AG04449 (cell line): ENCODE measurements around the gene GNL3L.
A peak's percentile ranks its signal among the peaks of the same experiment; 100 is the strongest.
"Not testable (repeated sequence)": the region's sequence is repeated elsewhere in the genome, so short reads cannot be mapped to it uniquely, and the experiment has no call there.

Experiments
- CTCF ChIA-PET: fragments of 350-600 bp; formaldehyde crosslinking; extraction: SDS; loops from one replicate; lab custom pipeline; 2021; ENCODE audit warnings: antibody characterized with exemption; lab: Yijun Ruan, JAX
- POLR2A ChIA-PET: fragments of 400-600, 350-600 bp; formaldehyde crosslinking; extraction: SDS; loops from one replicate; lab custom pipeline; 2020; ENCODE audit warnings: antibody characterized with exemption, inconsistent platforms; lab: Yijun Ruan, JAX
- DNase-seq: peaks from one replicate; pipeline ENCODE4 v3.0.0-alpha.2; 2010; ENCODE audit warnings: low read depth, low spot score
- H3K4me3 ChIP-seq: 2 replicates; pipeline ENCODE4 v1.5.1; 2011; ENCODE audit warnings: low read depth, mild to moderate bottlenecking, control low read depth, low read length
- TF ChIP-seq, protein P1 (sequence below): IDR thresholded peaks from one replicate; pipeline ENCODE4 v1.5.1; 2011; ENCODE audit warnings: mild to moderate bottlenecking, moderate library complexity, low read length, control low read depth, inconsistent platforms; ENCODE audit not compliant: insufficient read depth; ENCODE audit errors: missing control alignments

Gene GNL3L, protein sequence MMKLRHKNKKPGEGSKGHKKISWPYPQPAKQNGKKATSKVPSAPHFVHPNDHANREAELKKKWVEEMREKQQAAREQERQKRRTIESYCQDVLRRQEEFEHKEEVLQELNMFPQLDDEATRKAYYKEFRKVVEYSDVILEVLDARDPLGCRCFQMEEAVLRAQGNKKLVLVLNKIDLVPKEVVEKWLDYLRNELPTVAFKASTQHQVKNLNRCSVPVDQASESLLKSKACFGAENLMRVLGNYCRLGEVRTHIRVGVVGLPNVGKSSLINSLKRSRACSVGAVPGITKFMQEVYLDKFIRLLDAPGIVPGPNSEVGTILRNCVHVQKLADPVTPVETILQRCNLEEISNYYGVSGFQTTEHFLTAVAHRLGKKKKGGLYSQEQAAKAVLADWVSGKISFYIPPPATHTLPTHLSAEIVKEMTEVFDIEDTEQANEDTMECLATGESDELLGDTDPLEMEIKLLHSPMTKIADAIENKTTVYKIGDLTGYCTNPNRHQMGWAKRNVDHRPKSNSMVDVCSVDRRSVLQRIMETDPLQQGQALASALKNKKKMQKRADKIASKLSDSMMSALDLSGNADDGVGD

DNA sequence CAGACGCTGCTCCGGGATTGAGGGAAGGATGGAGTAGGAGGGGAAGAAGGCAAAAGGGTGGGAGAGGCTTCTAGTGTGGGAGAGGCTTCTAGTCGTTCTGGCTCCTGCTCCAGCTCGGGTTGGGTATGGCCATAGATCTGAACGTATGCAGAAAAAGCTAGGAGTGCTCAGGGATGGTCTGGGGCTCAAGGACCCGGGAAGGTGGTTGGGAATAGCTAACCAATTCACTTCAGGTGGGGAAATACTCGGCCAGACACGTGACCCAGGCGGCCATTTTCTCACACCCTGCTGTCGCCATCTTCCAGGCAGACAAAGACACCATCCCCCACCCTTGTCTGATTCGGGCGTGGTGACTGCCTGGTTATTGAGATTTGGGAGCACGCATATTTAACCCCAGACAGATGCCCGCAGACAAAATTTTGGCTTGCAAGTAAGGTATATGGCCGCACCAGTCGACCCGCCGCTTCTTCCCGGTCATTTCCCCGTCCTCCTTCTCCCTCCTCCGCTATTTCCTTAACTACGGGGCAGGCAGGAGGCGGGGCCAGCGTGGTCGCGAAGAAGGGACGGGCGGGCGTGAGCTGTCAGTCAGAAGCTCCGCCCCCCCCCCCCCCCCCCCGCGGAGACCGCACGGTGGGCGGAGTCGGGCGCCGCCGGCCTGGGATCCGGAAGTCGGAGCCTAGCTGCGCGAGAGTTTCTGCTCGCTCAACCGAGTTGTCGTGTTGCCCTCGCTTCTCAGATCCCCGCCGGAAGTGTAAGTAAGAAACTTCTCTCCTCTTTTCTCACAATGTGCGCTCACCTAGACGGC is at the start of gene GNL3L:
Gene GNL3L (plus strand): TSS at position 668 of the 805 bp plus-strand sequence. CDS start 2,348 bp downstream, outside the sequence.
- peak within 1 kb of the TSS; percentile 72 for H3K4me3 ChIP-seq
- POLR2A ChIA-PET = interaction anchor here (0.9 kb wide), 1 partner anchor 110 kb away, joined by 4 read pairs; no protein-coding TSS in a partner anchor
- DNase-seq = peak; percentile 19
- CTCF ChIA-PET = no interaction called here
- TF ChIP-seq, protein P1, sequence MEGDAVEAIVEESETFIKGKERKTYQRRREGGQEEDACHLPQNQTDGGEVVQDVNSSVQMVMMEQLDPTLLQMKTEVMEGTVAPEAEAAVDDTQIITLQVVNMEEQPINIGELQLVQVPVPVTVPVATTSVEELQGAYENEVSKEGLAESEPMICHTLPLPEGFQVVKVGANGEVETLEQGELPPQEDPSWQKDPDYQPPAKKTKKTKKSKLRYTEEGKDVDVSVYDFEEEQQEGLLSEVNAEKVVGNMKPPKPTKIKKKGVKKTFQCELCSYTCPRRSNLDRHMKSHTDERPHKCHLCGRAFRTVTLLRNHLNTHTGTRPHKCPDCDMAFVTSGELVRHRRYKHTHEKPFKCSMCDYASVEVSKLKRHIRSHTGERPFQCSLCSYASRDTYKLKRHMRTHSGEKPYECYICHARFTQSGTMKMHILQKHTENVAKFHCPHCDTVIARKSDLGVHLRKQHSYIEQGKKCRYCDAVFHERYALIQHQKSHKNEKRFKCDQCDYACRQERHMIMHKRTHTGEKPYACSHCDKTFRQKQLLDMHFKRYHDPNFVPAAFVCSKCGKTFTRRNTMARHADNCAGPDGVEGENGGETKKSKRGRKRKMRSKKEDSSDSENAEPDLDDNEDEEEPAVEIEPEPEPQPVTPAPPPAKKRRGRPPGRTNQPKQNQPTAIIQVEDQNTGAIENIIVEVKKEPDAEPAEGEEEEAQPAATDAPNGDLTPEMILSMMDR = no peak

DNA sequence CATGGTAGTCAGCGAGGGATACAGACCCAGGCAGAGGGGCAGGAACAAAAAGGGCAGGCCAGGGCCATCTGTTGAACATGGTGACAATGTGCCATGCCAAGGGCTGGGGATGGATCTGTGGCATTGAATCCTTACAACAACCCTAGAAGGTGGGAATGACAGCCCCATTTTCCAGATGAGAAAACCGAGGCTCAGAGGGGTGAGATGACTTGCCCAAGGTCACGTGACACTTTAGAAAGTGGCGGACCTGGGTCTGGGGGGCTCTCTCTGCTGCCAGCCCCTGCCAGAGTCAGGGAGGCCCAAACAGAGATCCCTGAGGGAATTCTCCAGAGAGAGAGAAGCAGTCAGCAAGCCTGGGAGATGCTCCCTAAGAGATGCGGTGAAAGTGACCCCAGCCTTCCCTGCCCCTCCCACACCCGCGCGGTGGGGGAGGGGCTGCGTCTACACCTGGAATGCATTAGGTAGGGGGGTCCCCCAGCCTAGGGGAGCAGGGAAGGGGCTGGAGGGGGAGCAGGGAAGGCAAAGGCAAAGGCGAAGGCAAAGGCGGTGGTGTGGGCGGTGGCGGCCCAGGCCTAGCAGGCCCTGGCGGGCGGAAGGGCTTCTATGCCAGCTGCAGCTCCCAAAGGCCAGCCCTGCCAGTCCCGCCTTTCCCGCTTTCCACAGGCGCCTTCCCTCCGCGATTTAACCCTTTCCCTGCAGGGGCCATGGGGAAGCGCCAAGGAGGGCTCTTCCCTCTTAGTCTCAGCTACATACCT is 47.0 kb upstream of the GNL3L start:
- TF ChIP-seq, protein P1 = no peak
- DNase-seq = no peak
- ChIA-PET POLR2A (interaction anchor here (0.7 kb wide), 1 partner anchor 47 kb away, joined by 3 read pairs; no protein-coding TSS in a partner anchor), CTCF (interaction anchor here (1.2 kb wide), 1 partner anchor 11 kb away, joined by 5 read pairs; no protein-coding TSS in a partner anchor)
- no peak overlapping the region for H3K4me3 ChIP-seq

DNA sequence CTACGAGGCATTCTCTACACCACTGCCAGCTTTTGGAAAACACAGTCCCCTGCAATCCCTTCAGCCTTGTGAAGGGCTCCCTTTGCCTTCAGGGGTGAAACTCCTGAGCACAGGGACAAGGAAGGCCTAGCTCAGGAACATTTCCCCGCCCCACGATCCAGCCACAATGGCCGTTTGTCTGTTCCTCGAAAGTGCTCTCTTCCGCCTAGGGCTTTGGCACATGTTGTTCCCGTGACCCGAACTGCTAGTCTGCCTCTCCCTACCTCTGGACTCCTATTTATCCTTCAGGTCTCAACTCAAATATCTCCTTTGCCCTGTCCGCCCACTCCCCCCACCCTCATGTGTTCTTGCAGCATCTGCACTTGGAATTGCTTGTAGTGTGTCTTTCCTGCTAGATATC is 46.1 kb upstream of the GNL3L start:
- no peak for DNase-seq
- TF ChIP-seq, protein P1 = no peak
- ChIA-PET POLR2A (no interaction called here), CTCF (no interaction called here)
- no peak overlapping the region for H3K4me3 ChIP-seq

DNA sequence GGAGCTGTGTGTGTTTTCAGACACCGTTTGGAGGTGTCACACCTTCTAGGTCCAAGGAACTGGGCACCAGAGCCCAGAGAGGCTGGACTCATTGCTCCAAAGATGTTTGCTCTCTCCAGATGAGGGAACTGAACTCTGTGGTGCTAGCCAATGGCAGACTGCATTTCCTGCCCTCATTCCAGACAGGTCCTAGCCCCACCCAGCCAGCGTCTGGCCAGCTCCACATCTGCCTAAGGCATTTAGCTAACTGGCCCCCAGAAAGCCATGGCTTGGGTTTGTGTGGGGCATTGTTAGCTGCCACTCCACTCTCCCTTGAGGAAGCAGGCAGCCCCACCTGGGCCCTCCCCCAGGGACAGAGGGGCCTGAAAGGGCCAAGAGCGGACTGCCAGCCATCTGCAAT is 45.4 kb upstream of the GNL3L start:
- H3K4me3 ChIP-seq = no peak overlapping the region
- no peak for DNase-seq
- ChIA-PET CTCF (no interaction called here), POLR2A (interaction anchor here (0.6 kb wide), 1 partner anchor 11 kb away, joined by 3 read pairs; no protein-coding TSS in a partner anchor)
- TF ChIP-seq, protein P1 = no peak

DNA sequence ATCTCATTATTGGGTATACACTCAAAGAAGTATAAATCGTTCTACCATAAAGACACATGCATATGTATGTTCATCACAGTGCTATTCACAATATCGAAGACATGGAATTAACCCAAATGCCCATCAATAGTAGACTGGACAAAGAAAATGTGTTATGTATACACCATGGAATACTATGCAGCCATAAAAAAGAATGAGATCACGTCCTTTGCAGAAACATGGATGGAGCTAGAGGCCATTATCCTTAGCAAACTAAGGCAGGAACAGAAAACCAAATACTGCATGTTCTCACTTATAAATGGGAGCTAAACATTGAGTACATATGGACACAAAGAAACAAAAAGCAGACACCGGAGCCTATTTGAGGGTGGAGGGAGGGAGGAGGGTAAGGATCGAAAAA is 40.2 kb upstream of the GNL3L start:
- H3K4me3 ChIP-seq, POLR2A ChIA-PET, CTCF ChIA-PET, DNase-seq: not testable (repeated sequence)

DNA sequence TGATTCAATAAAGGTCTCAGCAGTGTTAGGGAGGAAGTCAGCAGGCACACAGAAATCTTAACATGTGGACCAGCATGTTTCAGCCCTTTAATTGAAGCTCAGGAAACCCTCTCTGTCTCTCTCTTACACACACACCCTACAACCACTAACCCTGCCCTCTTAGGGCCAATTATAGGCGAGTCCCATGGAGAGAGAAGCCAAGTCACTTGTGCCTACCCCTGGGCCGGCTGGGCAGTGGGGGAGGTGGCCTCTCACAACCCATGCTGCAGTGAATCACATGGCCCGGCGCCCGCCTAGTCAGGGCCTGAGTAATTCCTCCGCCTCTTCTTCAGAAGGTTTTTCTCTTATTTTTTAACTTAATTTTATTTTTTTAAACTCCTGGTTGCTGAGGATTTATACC is 37.7 kb upstream of the GNL3L start:
- ChIA-PET POLR2A (no interaction called here), CTCF (no interaction called here)
- TF ChIP-seq, protein P1 = no peak
- no peak for DNase-seq
- no peak overlapping the region; the same call in 1 of the 2 replicates for H3K4me3 ChIP-seq
